PFSK-1 (cell line): ENCODE data around the gene PDS5B.

Experiments
- FOXP2 ChIP-seq: optimal IDR thresholded peaks from 2 replicates; pipeline ENCODE3; 2011; ENCODE audit warnings: borderline replicate concordance, control low read depth, inconsistent platforms; ENCODE audit not compliant: insufficient read depth; ENCODE audit errors: extremely low read length, extremely low read depth
- POLR2AphosphoS5 ChIP-seq: IDR thresholded peaks from 2 replicates; pipeline ENCODE4 v1.6.1; 2012; ENCODE audit warnings: low read depth, mild to moderate bottlenecking, control low read depth, low read length, moderate library complexity
- SIN3A ChIP-seq: IDR thresholded peaks from 2 replicates; pipeline ENCODE4 v1.6.1; 2012; ENCODE audit warnings: mild to moderate bottlenecking, low read length, moderate library complexity, borderline replicate concordance; ENCODE audit not compliant: insufficient read depth

- TF ChIP-seq POLR2AphosphoS5 (no peak), SIN3A (no peak), FOXP2 (no peak)
Observed at GRCh38 chr13:32638739-32639138, 52.5 kb downstream of the PDS5B start.
